Measurements from ENCODE around the gene VGLL4. TPM values are rescaled to one million over a fixed set of nuclear protein-coding genes. Genes with fewer than 3 reads are reported as not detected.

Gene VGLL4
- polyA plus RNA-seq, 2 of the 4 experiments (the other 2 are of a cell fraction) = 24.7 to 28.1 TPM

GRCh38 chr3:11671648-11672100 lies 28.0 kb upstream of the VGLL4 start:
- WGBS (ENCODE audit: missing lambda C conversion rate) = 36% methylated on average over 4 of the region's 4 CpGs
- peak in 1 of 2 experiments; percentile 54; a peak in 2 of 6 replicates for ATAC-seq
- no peaks in the 10 kb centered on the region for H3K9me3 ChIP-seq

GRCh38 chr3:11668243-11669235 lies 24.8 kb upstream of the VGLL4 start:
- DNase-seq (ENCODE audit: low read depth in 1 of 2, low spot score in 1 of 2) (no peak), ATAC-seq (peak in 1 of 2 experiments; percentile 64; a peak in 3 of 6 replicates), FAIRE-seq (no peak)
- H3K4me2 ChIP-seq = 0 out of 3 replicates have a peak overlapping the region, but pooled peaks have one; percentile 5
- WGBS (ENCODE audit: missing lambda C conversion rate) = 66% methylated on average over 9 of the region's 9 CpGs
- ChIA-PET CTCF (no interaction called here), POLR2A (no interaction called here)
- H3K9me3 ChIP-seq = no peaks in the 10 kb centered on the region
- H3K27ac ChIP-seq = no peak overlapping the region
- H3K4me1 ChIP-seq = peaks cover 20% of the 10 kb centered on the region; the same call in 2 of the 3 replicates
- no peak for TF ChIP-seq CEBPB (IDR thresholded peaks at IDR 0.05)
- no peak for TF ChIP-seq FOXS1 (CRISPR knock-in tag; IDR thresholded peaks at IDR 0.05)
- no peak for TF ChIP-seq PHF8 (IDR thresholded peaks at IDR 0.05; ENCODE audit: borderline replicate concordance, low read depth)
- no peak for TF ChIP-seq CHD4 (IDR thresholded peaks at IDR 0.05; ENCODE audit: borderline replicate concordance)
- no peak for TF ChIP-seq GATA3 (IDR thresholded peaks at IDR 0.05; ENCODE audit: borderline replicate concordance)
- no peak for TF ChIP-seq TP53 (CRISPR knock-in tag; IDR thresholded peaks at IDR 0.05)
- no peak for TF ChIP-seq CBX8 (IDR thresholded peaks at IDR 0.05)
- TF ChIP-seq BCL3 (IDR thresholded peaks at IDR 0.05) = no peak
- TF ChIP-seq ZNF302 (CRISPR knock-in tag; IDR thresholded peaks at IDR 0.05) = no peak
- no peak for TF ChIP-seq NPAS2 (CRISPR knock-in tag; IDR thresholded peaks at IDR 0.05; ENCODE audit: borderline replicate concordance)
- no peak for TF ChIP-seq ZSCAN20 (CRISPR knock-in tag; IDR thresholded peaks at IDR 0.05)
- no peak overlapping the region for H3K4me3 ChIP-seq

More at GRCh38 chr3:11671648-11672100, 28.0 kb upstream of the VGLL4 start:
- FAIRE-seq = no peak
- no peak for TF ChIP-seq HOXA7 (CRISPR knock-in tag; IDR thresholded peaks at IDR 0.05)
- TF ChIP-seq ELK1 (IDR thresholded peaks at IDR 0.05; ENCODE audit: low read depth, low read length) = no peak
- TF ChIP-seq RCOR1 (IDR thresholded peaks at IDR 0.05; ENCODE audit: low read depth, low read length) = no peak
- no peak for TF ChIP-seq KDM5A (IDR thresholded peaks at IDR 0.05)
- no peak for TF ChIP-seq ZC3H11A (IDR thresholded peaks at IDR 0.05)
- TF ChIP-seq JUNB (IDR thresholded peaks at IDR 0.05) = no peak
- TF ChIP-seq GATA3 (IDR thresholded peaks at IDR 0.05; ENCODE audit: borderline replicate concordance) = no peak
- no peak for TF ChIP-seq FOSB (CRISPR knock-in tag; IDR thresholded peaks at IDR 0.05)
- TF ChIP-seq JUN (IDR thresholded peaks at IDR 0.05) = no peak
- TF ChIP-seq CBX2 (IDR thresholded peaks at IDR 0.05; ENCODE audit: borderline replicate concordance, low read depth) = no peak
- no peak for TF ChIP-seq ZNF302 (CRISPR knock-in tag; IDR thresholded peaks at IDR 0.05)
- no peak for TF ChIP-seq NFE2L2 (conservative IDR thresholded peaks at IDR 0.05; ENCODE audit: low read length)
- no peak for TF ChIP-seq REST (IDR thresholded peaks at IDR 0.05)
- TF ChIP-seq E2F6 (IDR thresholded peaks at IDR 0.05; ENCODE audit: borderline replicate concordance, low read depth) = no peak
- POLR2A ChIA-PET = no interaction called here
- Histone ChIP-seq H3K4me3 (no peak overlapping the region), H3K4me2 (peak overlapping the region; percentile 6; the same call in 2 of the 3 replicates), H3K4me1 (peaks cover 26% of the 10 kb centered on the region; the same call in 2 of the 3 replicates), H3K27ac (0 out of 6 replicates have a peak overlapping the region, but pooled peaks of 1 of the 2 experiments have one; percentile 4)
- CTCF ChIA-PET = interaction anchor here (1.4 to 1.8 kb wide), 2 partner anchors 7 to 292 kb away, joined by 4 to 8 read pairs; no protein-coding TSS in a partner anchor
- peak in 1 of 2 experiments; percentile 25 for DNase-seq (ENCODE audit: low read depth in 1 of 2, low spot score in 1 of 2)

All from A549 (cell line).